ENCODE data around the gene STIM1.

The STIM1 gene

GRCh38 chr11:3964935-3965604, 109.6 kb downstream of the STIM1 start:
- Histone ChIP-seq H3K9ac (ENCODE audit: low read length) (no peak overlapping the region), H3K4me3 (ENCODE audit: insufficient read depth, low read length, poor library complexity, severe bottlenecking) (no peak overlapping the region), H3K9me2 (replicated peaks; ENCODE audit: insufficient read depth, low read length) (no peaks in the 10 kb centered on the region), H3K4me2 (ENCODE audit: low read depth, low read length, poor library complexity, severe bottlenecking) (no peak overlapping the region), H4K20me1 (ENCODE audit: low read depth, low read length) (no peaks in the 10 kb centered on the region), H3F3A (ENCODE audit: insufficient read depth) (no peaks in the 10 kb centered on the region), H3K36me3 (ENCODE audit: low read length) (no peaks in the 10 kb centered on the region), H3K79me2 (ENCODE audit: insufficient read depth, low read length) (no peaks in the 10 kb centered on the region), H3K9me3 (ENCODE audit: insufficient read depth, low read length) (no peaks in the 10 kb centered on the region), H3K27ac (ENCODE audit: low read depth, low read length) (no peak overlapping the region), H3K27me3 (ENCODE audit: low read length) (no peaks in the 10 kb centered on the region), H2AFZ (ENCODE audit: low read depth, low read length, severe bottlenecking) (no peak overlapping the region)
- no peak for TF ChIP-seq CTCF (IDR thresholded peaks at IDR 0.05; ENCODE audit: insufficient read depth, low read length, poor library complexity, severe bottlenecking)
- TF ChIP-seq EZH2phosphoT487 (conservative IDR thresholded peaks at IDR 0.05; ENCODE audit: low read length) = no peak

GRCh38 chr11:3967695-3968094, 112.2 kb downstream of the STIM1 start:
- Histone ChIP-seq H2AFZ (ENCODE audit: low read depth, low read length, severe bottlenecking) (no peak overlapping the region), H3K27ac (ENCODE audit: low read depth, low read length) (no peak overlapping the region), H3K79me2 (ENCODE audit: insufficient read depth, low read length) (no peaks in the 10 kb centered on the region), H4K20me1 (ENCODE audit: low read depth, low read length) (no peaks in the 10 kb centered on the region), H3K4me3 (ENCODE audit: insufficient read depth, low read length, poor library complexity, severe bottlenecking) (no peak overlapping the region), H3K4me2 (ENCODE audit: low read depth, low read length, poor library complexity, severe bottlenecking) (no peak overlapping the region), H3K36me3 (ENCODE audit: low read length) (no peaks in the 10 kb centered on the region), H3K9me2 (replicated peaks; ENCODE audit: insufficient read depth, low read length) (no peaks in the 10 kb centered on the region), H3K27me3 (ENCODE audit: low read length) (no peaks in the 10 kb centered on the region), H3F3A (ENCODE audit: insufficient read depth) (no peaks in the 10 kb centered on the region), H3K9me3 (ENCODE audit: insufficient read depth, low read length) (no peaks in the 10 kb centered on the region), H3K9ac (ENCODE audit: low read length) (no peak overlapping the region)
- TF ChIP-seq EZH2phosphoT487 (conservative IDR thresholded peaks at IDR 0.05; ENCODE audit: low read length) (no peak), CTCF (IDR thresholded peaks at IDR 0.05; ENCODE audit: insufficient read depth, low read length, poor library complexity, severe bottlenecking) (no peak)

- TF ChIP-seq EZH2phosphoT487 (conservative IDR thresholded peaks at IDR 0.05; ENCODE audit: low read length) (no peak), CTCF (IDR thresholded peaks at IDR 0.05; ENCODE audit: insufficient read depth, low read length, poor library complexity, severe bottlenecking) (no peak)
Measured at GRCh38 chr11:3969200-3969599, 113.7 kb downstream of the STIM1 start.

More at GRCh38 chr11:3969200-3969599, 113.7 kb downstream of the STIM1 start:
- H3K27ac ChIP-seq (ENCODE audit: low read depth, low read length) = no peak overlapping the region
- no peaks in the 10 kb centered on the region for H4K20me1 ChIP-seq (ENCODE audit: low read depth, low read length)
- H3K9me2 ChIP-seq (replicated peaks; ENCODE audit: insufficient read depth, low read length) = no peaks in the 10 kb centered on the region
- no peak overlapping the region for H3K4me3 ChIP-seq (ENCODE audit: insufficient read depth, low read length, poor library complexity, severe bottlenecking)
- H3K4me2 ChIP-seq (ENCODE audit: low read depth, low read length, poor library complexity, severe bottlenecking) = no peak overlapping the region
- H3F3A ChIP-seq (ENCODE audit: insufficient read depth) = no peaks in the 10 kb centered on the region
- H3K9me3 ChIP-seq (ENCODE audit: insufficient read depth, low read length) = no peaks in the 10 kb centered on the region
- H3K79me2 ChIP-seq (ENCODE audit: insufficient read depth, low read length) = no peaks in the 10 kb centered on the region
- no peak overlapping the region for H2AFZ ChIP-seq (ENCODE audit: low read depth, low read length, severe bottlenecking)
- H3K27me3 ChIP-seq (ENCODE audit: low read length) = no peaks in the 10 kb centered on the region
- H3K36me3 ChIP-seq (ENCODE audit: low read length) = no peaks in the 10 kb centered on the region
- H3K9ac ChIP-seq (ENCODE audit: low read length) = no peak overlapping the region

Data from SU-DHL-6 (cell line).